Measurements from ENCODE around the gene ARPP21.

The ARPP21 gene

DNA sequence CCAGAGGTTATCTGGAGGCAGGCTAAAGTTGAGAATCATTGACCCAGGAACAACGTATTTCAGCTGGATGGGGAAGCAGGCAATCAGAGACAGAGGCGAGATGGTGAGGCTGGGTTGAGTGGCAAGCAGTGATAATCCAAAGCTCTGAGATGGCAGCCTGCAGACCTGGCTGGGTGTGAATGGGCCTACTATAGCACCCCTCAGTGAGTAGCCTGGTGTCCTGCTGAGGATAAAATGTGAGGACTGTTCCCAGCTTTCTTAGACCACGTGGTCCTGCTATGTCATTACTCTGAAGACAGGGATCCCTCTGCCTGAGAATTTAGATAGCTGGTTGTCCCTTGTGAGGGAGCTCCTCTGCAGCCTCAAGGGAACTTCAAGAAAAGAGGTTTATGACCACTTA lies 141.5 kb downstream of the ARPP21 start:
- no peak for TF ChIP-seq ZFX (IDR thresholded peaks at IDR 0.05; ENCODE audit: borderline replicate concordance)
- TF ChIP-seq, protein P1, sequence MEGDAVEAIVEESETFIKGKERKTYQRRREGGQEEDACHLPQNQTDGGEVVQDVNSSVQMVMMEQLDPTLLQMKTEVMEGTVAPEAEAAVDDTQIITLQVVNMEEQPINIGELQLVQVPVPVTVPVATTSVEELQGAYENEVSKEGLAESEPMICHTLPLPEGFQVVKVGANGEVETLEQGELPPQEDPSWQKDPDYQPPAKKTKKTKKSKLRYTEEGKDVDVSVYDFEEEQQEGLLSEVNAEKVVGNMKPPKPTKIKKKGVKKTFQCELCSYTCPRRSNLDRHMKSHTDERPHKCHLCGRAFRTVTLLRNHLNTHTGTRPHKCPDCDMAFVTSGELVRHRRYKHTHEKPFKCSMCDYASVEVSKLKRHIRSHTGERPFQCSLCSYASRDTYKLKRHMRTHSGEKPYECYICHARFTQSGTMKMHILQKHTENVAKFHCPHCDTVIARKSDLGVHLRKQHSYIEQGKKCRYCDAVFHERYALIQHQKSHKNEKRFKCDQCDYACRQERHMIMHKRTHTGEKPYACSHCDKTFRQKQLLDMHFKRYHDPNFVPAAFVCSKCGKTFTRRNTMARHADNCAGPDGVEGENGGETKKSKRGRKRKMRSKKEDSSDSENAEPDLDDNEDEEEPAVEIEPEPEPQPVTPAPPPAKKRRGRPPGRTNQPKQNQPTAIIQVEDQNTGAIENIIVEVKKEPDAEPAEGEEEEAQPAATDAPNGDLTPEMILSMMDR (IDR thresholded peaks at IDR 0.05), result no peak
- no peak overlapping the region for H3K27ac ChIP-seq

DNA sequence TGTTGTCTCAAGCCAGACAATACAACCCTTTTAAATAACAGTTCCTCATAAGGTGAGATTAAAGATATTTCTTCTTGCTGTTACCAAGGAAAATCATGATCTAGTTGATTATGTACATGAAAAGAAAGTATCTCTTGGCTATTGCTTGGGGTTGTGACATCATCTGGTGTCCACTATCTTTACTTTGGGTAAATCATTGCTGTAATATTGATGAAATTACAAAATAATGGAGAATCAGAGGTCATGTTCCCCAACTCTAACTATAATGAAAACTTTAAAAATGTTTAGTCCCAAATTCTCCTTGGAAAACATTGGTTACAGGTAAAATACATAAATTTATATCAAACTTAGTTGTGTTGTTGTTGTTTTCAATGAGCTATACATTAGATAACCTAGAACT lies 142.2 kb downstream of the ARPP21 start:
- no peak overlapping the region for H3K27ac ChIP-seq
- no peak for TF ChIP-seq ZFX (IDR thresholded peaks at IDR 0.05; ENCODE audit: borderline replicate concordance)
- TF ChIP-seq, protein P1 (IDR thresholded peaks at IDR 0.05), result no peak

- H3K27ac ChIP-seq, result no peak overlapping the region
- TF ChIP-seq, protein P1 (IDR thresholded peaks at IDR 0.05), result no peak
- no peak for TF ChIP-seq ZFX (IDR thresholded peaks at IDR 0.05; ENCODE audit: borderline replicate concordance)
Observed at GRCh38 chr3:35782355-35782754, 143.0 kb downstream of the ARPP21 start.

GRCh38 chr3:35784169-35784568 lies 144.8 kb downstream of the ARPP21 start:
- H3K27ac ChIP-seq, result no peak overlapping the region
- TF ChIP-seq, protein P1 (IDR thresholded peaks at IDR 0.05), result no peak
- TF ChIP-seq ZFX (IDR thresholded peaks at IDR 0.05; ENCODE audit: borderline replicate concordance), result no peak

- no peak overlapping the region for H3K27ac ChIP-seq
- TF ChIP-seq, protein P1 (IDR thresholded peaks at IDR 0.05), result no peak
- no peak for TF ChIP-seq ZFX (IDR thresholded peaks at IDR 0.05; ENCODE audit: borderline replicate concordance)
Observed at GRCh38 chr3:35785234-35785888, 146.0 kb downstream of the ARPP21 start.

- H3K27ac ChIP-seq, result no peak overlapping the region
Observed at GRCh38 chr3:35787936-35788335, 148.6 kb downstream of the ARPP21 start.

More at GRCh38 chr3:35787936-35788335, 148.6 kb downstream of the ARPP21 start:
- no peak for TF ChIP-seq ZFX (IDR thresholded peaks at IDR 0.05; ENCODE audit: borderline replicate concordance)
- TF ChIP-seq, protein P1 (IDR thresholded peaks at IDR 0.05), result no peak
